SK-N-SH treated with all-trans-retinoic acid at 6 μM for 48 hours (cell line): ENCODE data around the gene STYXL1.

Experiments
- ATAC-seq: fragments of 200-7000 bp; cut with Tn5 transposase; 3 replicates; pipeline ENCODE4 v1.9.1; 2020; ENCODE audit warnings: mild to moderate bottlenecking, moderate library complexity
- ARNTL ChIP-seq: fragments of 450-650 bp; formaldehyde crosslinking; IDR thresholded peaks from 2 replicates; pipeline ENCODE4 v1.5.0; 2020; ENCODE audit warnings: low read depth, mild to moderate bottlenecking, moderate library complexity, borderline replicate concordance
- CREB5 ChIP-seq: fragments of 250-450 bp; sonication (Bioruptor Pico); IDR thresholded peaks from 2 replicates; pipeline ENCODE4 v1.5.1; 2020; ENCODE audit warnings: low read depth, mild to moderate bottlenecking, moderate library complexity
- CSDC2 ChIP-seq: fragments of 250-450 bp; sonication (Bioruptor Pico); IDR thresholded peaks from 2 replicates; pipeline ENCODE4 v1.5.0; 2020; ENCODE audit warnings: mild to moderate bottlenecking, moderate library complexity
- CSRNP3 ChIP-seq: fragments of 250-450 bp; sonication (Bioruptor Pico); IDR thresholded peaks from 2 replicates; pipeline ENCODE4 v1.5.1; 2021; ENCODE audit warnings: mild to moderate bottlenecking, moderate library complexity
- ESRRG ChIP-seq: fragments of 250-450 bp; sonication (Bioruptor Pico); IDR thresholded peaks from 2 replicates; pipeline ENCODE4 v1.6.1; 2021; ENCODE audit warnings: mild to moderate bottlenecking
- GLIS3 ChIP-seq: fragments of 250-450 bp; sonication (Bioruptor Pico); IDR thresholded peaks from 2 replicates; pipeline ENCODE4 v1.5.0; 2020; ENCODE audit warnings: mild to moderate bottlenecking, moderate library complexity
- ISL1 ChIP-seq: fragments of 250-450 bp; sonication (Bioruptor Pico); IDR thresholded peaks from 2 replicates; pipeline ENCODE4 v2.1.2; 2022; ENCODE audit warnings: mild to moderate bottlenecking, moderate library complexity
- OSR1 ChIP-seq: fragments of 250-450 bp; sonication (Bioruptor Pico); IDR thresholded peaks from 2 replicates; pipeline ENCODE4 v1.8.0; 2022; ENCODE audit warnings: moderate library complexity, mild to moderate bottlenecking, inconsistent platforms
- PATZ1 ChIP-seq: fragments of 250-450 bp; sonication (Bioruptor Pico); IDR thresholded peaks from 2 replicates; pipeline ENCODE4 v1.8.0; 2020; ENCODE audit warnings: mild to moderate bottlenecking, moderate library complexity, borderline replicate concordance
- POU6F1 ChIP-seq: fragments of 250-450 bp; sonication (Bioruptor Pico); IDR thresholded peaks from 2 replicates; pipeline ENCODE4 v1.8.0; 2021; ENCODE audit warnings: low read depth, mild to moderate bottlenecking, moderate library complexity, borderline replicate concordance
- RARB ChIP-seq: fragments of 250-450 bp; sonication (Bioruptor Pico); IDR thresholded peaks from 2 replicates; pipeline ENCODE4 v1.8.0; 2021; ENCODE audit warnings: mild to moderate bottlenecking, moderate library complexity
- TCF4 ChIP-seq: fragments of 250-450 bp; sonication (Bioruptor Pico); IDR thresholded peaks from 2 replicates; pipeline ENCODE4 v1.8.0; 2021; ENCODE audit warnings: mild to moderate bottlenecking, moderate library complexity, borderline replicate concordance
- TOX ChIP-seq: fragments of 250-450 bp; sonication (Bioruptor Pico); IDR thresholded peaks from 2 replicates; pipeline ENCODE4 v1.8.0; 2021; ENCODE audit warnings: mild to moderate bottlenecking, moderate library complexity, borderline replicate concordance
- TSHZ2 ChIP-seq: fragments of 250-450 bp; sonication (Bioruptor Pico); IDR thresholded peaks from 2 replicates; pipeline ENCODE4 v1.5.0; 2020; ENCODE audit warnings: mild to moderate bottlenecking, moderate library complexity
- ZC3H10 ChIP-seq: fragments of 250-450 bp; sonication (Bioruptor Pico); IDR thresholded peaks from 2 replicates; pipeline ENCODE4 v1.5.1; 2021; ENCODE audit warnings: mild to moderate bottlenecking, moderate library complexity
- ZFP3 ChIP-seq: fragments of 250-450 bp; sonication (Bioruptor Pico); IDR thresholded peaks from 2 replicates; pipeline ENCODE4 v1.5.0; 2020; ENCODE audit warnings: mild to moderate bottlenecking, moderate library complexity
- ZFP30 ChIP-seq: fragments of 450-650 bp; formaldehyde crosslinking; IDR thresholded peaks from 2 replicates; pipeline ENCODE4 v1.5.0; 2022; ENCODE audit warnings: mild to moderate bottlenecking, moderate library complexity
- ZNF565 ChIP-seq: fragments of 450-650 bp; formaldehyde crosslinking; conservative IDR thresholded peaks from 2 replicates; pipeline ENCODE4 v1.5.0; 2020; ENCODE audit warnings: low read depth, mild to moderate bottlenecking, moderate library complexity
- ZNF70 ChIP-seq: fragments of 450-650 bp; formaldehyde crosslinking; IDR thresholded peaks from 2 replicates; pipeline ENCODE4 v1.5.0; 2020; ENCODE audit warnings: mild to moderate bottlenecking, moderate library complexity
- ZNF8 ChIP-seq: fragments of 450-650 bp; formaldehyde crosslinking; IDR thresholded peaks from 2 replicates; pipeline ENCODE4 v1.5.0; 2020; ENCODE audit warnings: mild to moderate bottlenecking, moderate library complexity

STYXL1 gene

GRCh38 chr7:75967487-75967997 lies 80.3 kb downstream of the STYXL1 start:
- TF ChIP-seq ESRRG, result no peak
- TF ChIP-seq ZC3H10 (CRISPR knock-in tag), result no peak
- TF ChIP-seq CSDC2 (CRISPR knock-in tag), result no peak
- TF ChIP-seq PATZ1, result no peak
- TF ChIP-seq RARB (CRISPR knock-in tag), result no peak
- no peak for TF ChIP-seq ZNF8 (CRISPR knock-in tag)
- TF ChIP-seq ZNF565 (CRISPR knock-in tag), result no peak
- TF ChIP-seq TOX, result no peak
- no peak for TF ChIP-seq OSR1 (CRISPR knock-in tag)
- TF ChIP-seq ZNF70, result no peak
- TF ChIP-seq TCF4 (CRISPR knock-in tag), result no peak
- no peak for TF ChIP-seq CSRNP3 (CRISPR knock-in tag)
- TF ChIP-seq, all 23 proteins: peak for 0
- ATAC-seq, result no peak

- no peak for ATAC-seq
- TF ChIP-seq CSDC2 (CRISPR knock-in tag), result no peak
- no peak for TF ChIP-seq POU6F1 (CRISPR knock-in tag)
- no peak for TF ChIP-seq CREB5 (CRISPR knock-in tag)
- TF ChIP-seq PATZ1, result no peak
- TF ChIP-seq ZC3H10 (CRISPR knock-in tag), result no peak
- no peak for TF ChIP-seq GLIS3 (CRISPR knock-in tag)
- TF ChIP-seq ZFP3, result no peak
- TF ChIP-seq TCF4 (CRISPR knock-in tag), result no peak
- no peak for TF ChIP-seq ZNF8 (CRISPR knock-in tag)
- no peak for TF ChIP-seq ARNTL
- TF ChIP-seq ZFP30 (CRISPR knock-in tag), result no peak
- no peak for TF ChIP-seq ISL1 (CRISPR knock-in tag)
- TF ChIP-seq OSR1 (CRISPR knock-in tag), result no peak
- TF ChIP-seq ZNF70, result no peak
- TF ChIP-seq TOX, result no peak
- TF ChIP-seq TSHZ2, result no peak
These were observed 80.7 kb downstream of the STYXL1 start for GRCh38 chr7:75967055-75967454.
